NCI-H226 (cell line): ENCODE data around the gene TBC1D10A.

Experiments
- DNase-seq: peaks from one replicate; pipeline ENCODE4 v3.0.0-alpha.2; 2015

Gene TBC1D10A

DNA sequence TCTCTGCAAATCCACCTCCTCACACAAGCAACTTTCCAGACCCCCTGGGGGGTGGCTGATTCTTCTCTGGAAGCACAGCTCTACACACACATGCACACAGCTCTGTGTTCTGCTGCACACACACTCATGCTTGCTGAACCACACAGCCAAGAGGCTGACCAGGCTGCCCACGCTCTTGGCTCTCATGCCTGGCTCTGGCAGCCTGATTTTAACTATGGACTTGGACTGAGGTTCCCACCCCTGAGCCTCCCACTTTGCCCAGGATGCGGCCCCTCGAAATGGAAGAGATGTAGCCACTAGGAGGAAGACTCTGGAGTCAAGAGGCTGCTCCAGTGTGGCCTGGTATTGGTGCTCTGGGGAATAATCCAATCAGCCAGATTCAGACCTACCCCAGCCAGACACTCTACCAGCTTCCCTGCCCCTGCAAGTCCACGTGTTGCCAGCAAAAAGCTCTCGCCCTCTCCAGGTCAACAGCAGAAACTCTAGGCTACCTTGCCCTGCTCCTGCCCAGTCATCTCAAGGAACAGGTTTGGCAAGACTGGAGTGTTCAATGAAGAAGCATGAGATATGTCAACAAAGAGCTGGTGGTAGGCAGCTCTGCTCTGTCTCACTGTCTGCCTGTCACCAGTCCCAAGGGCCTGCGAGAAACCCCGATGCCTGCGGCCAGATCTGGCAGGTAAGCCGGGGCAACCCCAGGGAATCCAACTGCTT, 28.6 kb downstream of the TBC1D10A start:
- DNase-seq = no peak

DNA sequence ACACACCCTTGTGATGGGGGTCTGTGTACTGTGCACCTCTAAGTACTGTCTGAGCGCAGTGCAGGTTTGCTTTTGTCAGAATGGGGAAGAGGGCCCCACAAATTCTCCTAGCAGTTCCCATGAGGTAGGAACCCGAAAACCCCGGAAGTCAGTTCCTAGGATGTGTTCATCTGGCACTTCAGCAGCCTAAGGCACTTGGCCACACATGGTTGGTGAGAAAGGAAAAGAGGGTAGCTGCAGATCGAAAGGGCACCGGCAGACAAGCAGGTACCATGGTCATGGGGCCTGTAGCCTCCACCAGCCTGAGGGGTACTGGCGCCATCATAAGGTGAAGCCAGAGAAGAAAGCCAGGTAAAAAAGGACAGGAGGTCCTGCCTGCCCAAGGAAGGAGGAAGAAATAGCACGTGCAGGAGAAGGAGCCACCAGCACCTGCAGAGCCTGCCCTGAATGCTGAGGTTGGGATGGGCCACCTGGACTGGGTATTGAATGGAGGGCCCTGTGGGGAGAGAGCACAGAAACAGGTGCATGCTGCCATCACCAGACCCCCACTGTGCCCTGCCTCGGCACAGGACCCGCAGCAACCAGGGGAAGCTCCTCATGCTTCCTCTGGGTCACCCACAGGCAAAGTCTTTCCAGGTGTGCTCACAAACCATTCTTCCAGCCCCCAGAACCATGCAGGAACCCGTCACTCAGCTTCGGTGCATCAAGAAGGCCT, 29.3 kb downstream of the TBC1D10A start:
- no peak for DNase-seq

GRCh38 chr22:30296833-30297232, 29.9 kb downstream of the TBC1D10A start:
- DNase-seq = no peak

DNA sequence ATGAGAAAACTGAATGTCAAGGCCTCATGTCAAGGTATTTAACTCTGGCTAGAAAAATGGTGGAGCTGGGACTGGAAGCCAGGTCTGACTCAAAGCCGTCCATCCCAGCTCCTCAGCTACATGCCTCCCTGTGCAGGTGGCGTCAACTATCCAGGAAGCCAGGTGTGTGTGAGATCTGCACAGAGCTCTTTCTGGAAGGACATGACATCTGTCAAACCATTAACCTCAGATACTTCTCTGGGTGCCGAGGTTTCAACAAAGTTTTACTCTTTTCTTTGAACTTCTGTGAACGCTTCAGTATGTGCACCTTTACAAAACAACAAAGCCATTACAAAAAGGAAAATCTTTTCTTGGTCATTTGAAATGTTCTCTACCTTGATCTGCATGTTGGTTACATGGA, 30.4 kb downstream of the TBC1D10A start:
- DNase-seq = no peak

- no peak for DNase-seq
These were observed 31.2 kb downstream of the TBC1D10A start for GRCh38 chr22:30295576-30295975.

DNA sequence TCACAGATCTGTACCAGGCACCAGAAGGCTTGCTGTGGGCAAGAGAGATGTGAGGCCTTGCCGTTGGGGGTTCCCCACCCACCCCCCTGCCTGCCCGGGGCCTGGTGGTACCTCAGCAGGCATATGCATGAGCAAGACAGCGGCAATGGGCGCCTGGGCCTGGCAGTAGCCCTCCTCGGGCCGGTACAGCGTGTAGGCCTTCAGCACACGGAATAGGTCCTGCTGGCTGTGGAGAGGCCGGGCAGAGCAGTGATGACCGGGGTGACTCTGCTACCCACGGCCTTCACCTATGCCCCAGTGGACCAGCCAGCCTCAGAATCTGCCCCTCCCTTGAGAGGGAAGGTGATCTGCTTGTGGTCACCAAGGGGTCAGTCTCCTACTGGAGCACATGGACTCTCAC, 31.9 kb downstream of the TBC1D10A start:
- DNase-seq = no peak

GRCh38 chr22:30294066-30294465, 32.7 kb downstream of the TBC1D10A start:
- DNase-seq = no peak

DNA sequence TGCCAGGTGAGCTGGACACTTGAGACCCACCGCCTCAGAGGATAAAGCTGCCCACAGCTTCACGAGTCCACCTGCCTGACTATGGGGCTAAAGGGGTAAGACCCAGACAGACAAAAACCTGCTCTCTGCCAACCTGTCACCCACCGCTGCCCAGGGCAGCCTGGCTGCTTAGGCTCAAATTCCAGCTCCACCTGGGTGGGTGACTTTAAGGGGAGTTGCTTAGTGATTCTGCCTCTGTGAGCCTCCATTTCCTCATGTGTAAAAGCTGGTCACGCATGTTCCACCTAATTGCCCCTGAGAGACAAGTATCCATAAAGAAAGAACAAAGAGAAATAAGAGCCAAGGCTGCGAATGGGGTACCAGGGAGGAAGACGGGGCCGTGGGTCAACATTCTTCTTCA, 33.7 kb downstream of the TBC1D10A start:
- no peak for DNase-seq

GRCh38 chr22:30292069-30292970, 34.4 kb downstream of the TBC1D10A start:
- DNase-seq = no peak

- DNase-seq = no peak
These were observed 35.5 kb downstream of the TBC1D10A start for GRCh38 chr22:30291058-30291892.

- DNase-seq = no peak
These were observed 36.2 kb downstream of the TBC1D10A start for GRCh38 chr22:30290342-30291057.

- DNase-seq = no peak
These were observed 36.8 kb downstream of the TBC1D10A start for GRCh38 chr22:30289980-30290313.

DNA sequence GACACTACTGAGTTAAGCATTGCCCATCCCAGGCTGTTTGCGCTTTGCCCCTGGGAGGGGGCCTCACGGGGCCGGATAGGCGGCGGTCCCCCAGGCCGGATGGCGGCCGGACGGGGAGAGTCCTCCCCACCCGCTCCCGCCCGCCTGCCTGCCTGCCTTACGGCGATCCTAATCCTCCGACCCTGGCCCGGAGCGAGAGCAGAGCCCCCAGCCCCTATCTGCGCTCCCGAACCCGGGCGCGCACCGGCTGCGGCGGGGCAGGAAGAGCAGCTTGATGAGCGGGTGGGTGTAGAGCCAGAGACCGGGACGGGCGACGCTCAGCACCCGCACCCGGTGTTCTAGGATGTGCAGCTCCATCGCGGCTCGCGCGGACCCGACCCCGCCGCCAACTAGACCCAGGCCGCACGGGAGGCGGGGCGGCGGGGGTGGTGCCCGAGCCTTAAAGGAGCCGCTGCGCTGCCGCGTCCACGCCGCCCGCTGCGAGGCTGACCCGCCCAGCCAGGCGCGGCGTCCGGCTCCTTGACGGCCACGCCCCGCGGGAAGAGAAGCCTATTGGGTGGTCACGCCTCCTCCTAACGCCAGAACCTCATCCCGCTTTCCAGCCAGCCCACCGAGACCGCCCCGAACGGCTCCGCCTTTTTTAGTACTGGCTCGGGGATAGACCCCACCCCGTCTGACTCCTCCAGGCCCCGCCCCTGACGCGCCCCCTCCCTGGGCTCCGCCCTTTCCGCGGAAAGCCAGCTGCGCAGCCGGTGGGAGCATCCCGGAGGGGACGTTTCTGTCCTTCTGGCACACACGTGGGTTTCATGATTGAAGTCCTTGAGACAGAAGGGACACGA, 37.4 kb downstream of the TBC1D10A start, which contains the start of gene CASTOR1:
Gene CASTOR1 (minus strand): TSS at position 365 of the 839 bp plus-strand sequence. CDS start 8 bp downstream, at position 357.
- DNase-seq = peak; percentile 79

- no peak for DNase-seq
These were observed 38.2 kb downstream of the TBC1D10A start for GRCh38 chr22:30288419-30289140.

DNA sequence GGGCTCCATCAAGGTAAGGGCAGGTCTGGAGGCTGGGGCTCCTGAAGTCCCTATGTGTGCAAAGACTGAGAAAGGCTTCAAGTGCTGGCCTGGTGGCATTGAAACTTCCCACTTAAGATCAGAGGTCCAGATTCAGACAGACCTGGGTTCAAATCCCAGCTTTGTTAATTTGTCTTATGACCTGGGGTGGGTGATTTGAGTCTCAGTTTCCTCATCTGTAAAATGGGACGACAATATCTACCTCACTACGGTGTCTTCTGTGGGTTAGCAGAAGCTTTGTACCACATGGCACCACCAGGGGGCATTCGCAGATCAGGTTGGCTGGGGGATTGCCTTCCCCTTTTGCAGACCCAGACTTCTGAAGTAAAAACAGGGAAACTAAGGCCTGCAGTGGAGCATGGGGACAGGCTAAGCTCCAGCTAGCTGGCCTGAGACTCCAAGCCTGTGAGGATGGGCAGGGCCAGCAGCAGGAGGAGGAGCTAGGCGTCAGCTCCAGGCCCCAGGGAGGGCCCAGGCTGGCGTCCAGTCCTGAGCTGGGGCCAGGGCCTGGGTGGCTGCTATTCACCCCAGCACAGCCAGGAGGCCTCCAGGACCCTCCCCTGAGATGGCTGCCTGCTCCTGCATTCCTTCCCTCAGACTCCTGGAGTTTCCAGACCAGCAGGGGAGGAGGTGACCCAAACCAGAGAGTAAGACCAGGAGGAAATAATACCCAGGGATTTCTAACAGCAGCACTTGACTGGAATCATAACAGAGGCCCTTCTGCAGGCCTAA, 38.9 kb downstream of the TBC1D10A start:
- peak; percentile 72 for DNase-seq

GRCh38 chr22:30286813-30287647, 39.7 kb downstream of the TBC1D10A start:
- DNase-seq = no peak

DNA sequence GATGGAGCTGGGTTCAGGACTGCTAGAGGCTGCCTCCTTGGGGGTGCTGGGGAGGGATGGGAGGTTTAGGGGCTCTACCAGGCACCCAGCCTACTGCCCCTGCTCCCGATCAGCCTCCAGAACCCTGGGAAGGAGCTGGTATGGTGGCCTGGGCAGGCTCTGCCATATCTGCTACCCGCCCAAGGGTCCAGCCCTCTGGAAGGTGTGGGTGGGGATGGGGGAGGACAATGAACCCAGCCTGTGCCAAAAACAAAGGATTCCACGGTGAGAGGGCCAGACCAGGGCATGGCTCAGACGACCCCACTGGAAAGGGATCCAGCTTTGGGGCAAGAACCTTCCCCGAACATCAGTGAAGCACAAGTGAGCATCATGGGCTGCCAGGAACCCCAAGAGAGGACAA, 40.4 kb downstream of the TBC1D10A start:
- DNase-seq = no peak

GRCh38 chr22:30285846-30286200, 40.9 kb downstream of the TBC1D10A start:
- DNase-seq = no peak
